DOHH2 (cell line): ENCODE measurements around the gene GLDN.

Experiments used
- H3F3A ChIP-seq: fragments of 200-600 bp; sonication (generic), shearing (Covaris generic); 2 replicates; pipeline ENCODE4 v1.6.0; 2016; ENCODE audit warnings: antibody characterized with exemption, mild to moderate bottlenecking; ENCODE audit not compliant: control insufficient read depth, insufficient read depth
- H3K27ac ChIP-seq: fragments of 200-600 bp; sonication (generic); 2 replicates; pipeline ENCODE4 v1.5.1; 2014; ENCODE audit warnings: low read depth, mild to moderate bottlenecking, low read length, moderate library complexity
- H3K27me3 ChIP-seq: fragments of 200-600 bp; sonication (generic); 2 replicates; pipeline ENCODE4 v1.6.1; 2014; ENCODE audit warnings: mild to moderate bottlenecking, low read length, mixed read lengths; ENCODE audit not compliant: control insufficient read depth
- H3K36me3 ChIP-seq: fragments of 200-600 bp; sonication (generic); 2 replicates; pipeline ENCODE4 v1.6.1; 2014; ENCODE audit warnings: mild to moderate bottlenecking, low read length, moderate library complexity, mixed read lengths; ENCODE audit not compliant: control insufficient read depth
- H3K4me1 ChIP-seq: fragments of 200-600 bp; sonication (generic); 2 replicates; pipeline ENCODE4 v1.6.1; 2014; ENCODE audit warnings: mild to moderate bottlenecking, low read length, mixed read lengths; ENCODE audit not compliant: control insufficient read depth
- H3K4me2 ChIP-seq: fragments of 200-600 bp; sonication (generic); 2 replicates; pipeline ENCODE4 v1.6.0; 2014; ENCODE audit warnings: mild to moderate bottlenecking, low read length, moderate library complexity
- H3K4me3 ChIP-seq: fragments of 200-600 bp; sonication (generic); 2 replicates; pipeline ENCODE4 v1.5.1; 2014; ENCODE audit warnings: mild to moderate bottlenecking, low read length, mixed read lengths
- H3K79me2 ChIP-seq: fragments of 200-600 bp; sonication (generic); 2 replicates; pipeline ENCODE4 v1.6.1; 2014; ENCODE audit warnings: mild to moderate bottlenecking, low read length, mixed read lengths; ENCODE audit not compliant: control insufficient read depth
- H3K9me2 ChIP-seq: fragments of 200-600 bp; sonication (generic); replicated peaks from 2 replicates; pipeline ENCODE4 v1.6.1; 2014; ENCODE audit warnings: mild to moderate bottlenecking, low read length, mixed read lengths; ENCODE audit not compliant: control insufficient read depth
- H3K9me3 ChIP-seq: fragments of 200-600 bp; sonication (generic); 2 replicates; pipeline ENCODE4 v1.6.1; 2014; ENCODE audit warnings: antibody characterized with exemption, low read length, mixed read lengths; ENCODE audit not compliant: control insufficient read depth, insufficient read depth
- H4K20me1 ChIP-seq: fragments of 200-600 bp; sonication (generic); 2 replicates; pipeline ENCODE4 v1.6.0; 2014; ENCODE audit warnings: low read depth, mild to moderate bottlenecking, antibody characterized with exemption, low read length, moderate library complexity; ENCODE audit not compliant: control insufficient read depth, insufficient read depth
- EZH2phosphoT487 ChIP-seq: fragments of 200-600 bp; sonication (generic); IDR thresholded peaks from 2 replicates; pipeline ENCODE4 v1.6.1; 2017; ENCODE audit warnings: borderline replicate concordance, mild to moderate bottlenecking, antibody characterized with exemption, low read length, moderate library complexity, mixed read lengths
- TF ChIP-seq, protein P1 (sequence below): fragments of 200-600 bp; sonication (generic); IDR thresholded peaks from one replicate; pipeline ENCODE4 v1.5.1; 2014; ENCODE audit warnings: antibody characterized with exemption, mild to moderate bottlenecking, low read depth, low read length; ENCODE audit not compliant: poor library complexity, severe bottlenecking

Gene GLDN

GRCh38 chr15:51314391-51315337, 26.8 kb upstream of the GLDN start:
- Histone ChIP-seq H3K9me3 (no peaks in the 10 kb centered on the region), H3K27me3 (no peaks in the 10 kb centered on the region), H3K4me2 (no peak overlapping the region), H3K36me3 (no peaks in the 10 kb centered on the region), H3K9me2 (no peaks in the 10 kb centered on the region), H3F3A (no peaks in the 10 kb centered on the region), H3K27ac (no peak overlapping the region), H4K20me1 (no peaks in the 10 kb centered on the region), H3K79me2 (no peaks in the 10 kb centered on the region), H3K4me1 (no peaks in the 10 kb centered on the region), H3K4me3 (no peak overlapping the region)
- TF ChIP-seq, protein P1, sequence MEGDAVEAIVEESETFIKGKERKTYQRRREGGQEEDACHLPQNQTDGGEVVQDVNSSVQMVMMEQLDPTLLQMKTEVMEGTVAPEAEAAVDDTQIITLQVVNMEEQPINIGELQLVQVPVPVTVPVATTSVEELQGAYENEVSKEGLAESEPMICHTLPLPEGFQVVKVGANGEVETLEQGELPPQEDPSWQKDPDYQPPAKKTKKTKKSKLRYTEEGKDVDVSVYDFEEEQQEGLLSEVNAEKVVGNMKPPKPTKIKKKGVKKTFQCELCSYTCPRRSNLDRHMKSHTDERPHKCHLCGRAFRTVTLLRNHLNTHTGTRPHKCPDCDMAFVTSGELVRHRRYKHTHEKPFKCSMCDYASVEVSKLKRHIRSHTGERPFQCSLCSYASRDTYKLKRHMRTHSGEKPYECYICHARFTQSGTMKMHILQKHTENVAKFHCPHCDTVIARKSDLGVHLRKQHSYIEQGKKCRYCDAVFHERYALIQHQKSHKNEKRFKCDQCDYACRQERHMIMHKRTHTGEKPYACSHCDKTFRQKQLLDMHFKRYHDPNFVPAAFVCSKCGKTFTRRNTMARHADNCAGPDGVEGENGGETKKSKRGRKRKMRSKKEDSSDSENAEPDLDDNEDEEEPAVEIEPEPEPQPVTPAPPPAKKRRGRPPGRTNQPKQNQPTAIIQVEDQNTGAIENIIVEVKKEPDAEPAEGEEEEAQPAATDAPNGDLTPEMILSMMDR, result no peak
- TF ChIP-seq EZH2phosphoT487, result no peak

- H3K27ac ChIP-seq, result no peak overlapping the region
- H3K27me3 ChIP-seq, result no peaks in the 10 kb centered on the region
- no peaks in the 10 kb centered on the region for H3K4me1 ChIP-seq
- H3F3A ChIP-seq, result no peaks in the 10 kb centered on the region
- H4K20me1 ChIP-seq, result no peaks in the 10 kb centered on the region
- no peaks in the 10 kb centered on the region for H3K79me2 ChIP-seq
- H3K4me2 ChIP-seq, result no peak overlapping the region
- no peak overlapping the region for H3K4me3 ChIP-seq
- H3K9me3 ChIP-seq, result no peaks in the 10 kb centered on the region
- no peaks in the 10 kb centered on the region for H3K9me2 ChIP-seq
- TF ChIP-seq, protein P1, result no peak
- TF ChIP-seq EZH2phosphoT487, result no peak
- no peaks in the 10 kb centered on the region for H3K36me3 ChIP-seq
Measured at GRCh38 chr15:51315726-51316125, 25.7 kb upstream of the GLDN start.

GRCh38 chr15:51316636-51317035, 24.8 kb upstream of the GLDN start:
- Histone ChIP-seq H3K9me3 (no peaks in the 10 kb centered on the region), H3K27ac (no peak overlapping the region), H3K4me2 (no peak overlapping the region), H3K27me3 (no peaks in the 10 kb centered on the region), H4K20me1 (no peaks in the 10 kb centered on the region), H3K4me1 (no peaks in the 10 kb centered on the region), H3K4me3 (no peak overlapping the region), H3K9me2 (no peaks in the 10 kb centered on the region), H3K36me3 (no peaks in the 10 kb centered on the region), H3F3A (no peaks in the 10 kb centered on the region), H3K79me2 (no peaks in the 10 kb centered on the region)
- no peak for TF ChIP-seq EZH2phosphoT487
- TF ChIP-seq, protein P1, result no peak
